Measurements from ENCODE around the gene IGFBP2.
"Not testable (repeated sequence)": the region's sequence is repeated elsewhere in the genome, so short reads cannot be mapped to it uniquely, and the experiment has no call there.

Gene IGFBP2

GRCh38 chr2:216632952-216633615 lies at the start of gene IGFBP2:
Gene IGFBP2 (plus strand): TSS chr2:216633420. CDS start chr2:216633524, 104 bp downstream.
- DNase-seq = peak; percentile 7 to 14

GRCh38 chr2:216583606-216584005 lies 49.6 kb upstream of the IGFBP2 start:
- DNase-seq = no peak

- no peak for DNase-seq
These were observed 49.1 kb upstream of the IGFBP2 start for GRCh38 chr2:216584112-216584511.

- no peak for DNase-seq
These were observed 47.8 kb upstream of the IGFBP2 start for GRCh38 chr2:216585441-216585840.

- DNase-seq = no peak
These were observed 44.1 kb upstream of the IGFBP2 start for GRCh38 chr2:216588861-216589710.

- DNase-seq = no peak
These were observed 43.4 kb upstream of the IGFBP2 start for GRCh38 chr2:216589791-216590190.

GRCh38 chr2:216590780-216591179 lies 42.4 kb upstream of the IGFBP2 start:
- DNase-seq = no peak

GRCh38 chr2:216591480-216591879 lies 41.7 kb upstream of the IGFBP2 start:
- no peak for DNase-seq

- DNase-seq = no peak
These were observed 39.1 kb upstream of the IGFBP2 start for GRCh38 chr2:216594081-216594480.

GRCh38 chr2:216596236-216596979 lies 36.8 kb upstream of the IGFBP2 start:
- DNase-seq = no peak

- no peak for DNase-seq
These were observed 36.2 kb upstream of the IGFBP2 start for GRCh38 chr2:216596980-216597509.

- not testable (repeated sequence) for DNase-seq
These were observed 35.4 kb upstream of the IGFBP2 start for GRCh38 chr2:216597825-216598224.

GRCh38 chr2:216601632-216602409 lies 31.4 kb upstream of the IGFBP2 start:
- no peak for DNase-seq

- no peak for DNase-seq
These were observed 30.0 kb upstream of the IGFBP2 start for GRCh38 chr2:216603010-216603883.

- no peak for DNase-seq
These were observed 29.4 kb upstream of the IGFBP2 start for GRCh38 chr2:216603884-216604245.

- DNase-seq = no peak
These were observed 28.8 kb upstream of the IGFBP2 start for GRCh38 chr2:216604458-216604857.

GRCh38 chr2:216606551-216607276 lies 26.5 kb upstream of the IGFBP2 start:
- peak; percentile 23 to 49 for DNase-seq

- DNase-seq = no peak
These were observed 26.0 kb upstream of the IGFBP2 start for GRCh38 chr2:216607277-216607560.

- DNase-seq = no peak
These were observed 24.7 kb upstream of the IGFBP2 start for GRCh38 chr2:216608525-216608924.

GRCh38 chr2:216615298-216616082 lies 17.7 kb upstream of the IGFBP2 start:
- no peak for DNase-seq
